ENCODE measurements around the gene ST6GALNAC3.

DNA sequence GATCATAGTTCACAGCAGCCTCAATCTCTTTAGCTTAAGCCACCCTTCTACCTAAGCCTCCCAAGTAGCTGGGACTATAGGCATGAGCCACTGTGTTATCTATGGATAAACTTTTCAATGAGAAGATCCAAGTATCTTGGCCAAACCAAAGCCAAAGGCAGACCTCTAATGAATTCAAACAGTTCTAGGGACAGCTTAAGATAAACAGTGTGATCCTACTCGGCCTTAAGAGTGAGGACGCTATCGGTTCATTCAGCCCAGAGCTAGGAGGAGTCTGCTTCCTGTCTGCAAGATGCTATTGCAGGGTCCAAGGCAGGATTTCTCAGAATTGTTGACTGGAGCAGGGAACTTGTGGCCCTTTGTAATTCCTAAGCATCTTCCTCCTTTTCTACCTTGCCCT, 368.7 kb downstream of the ST6GALNAC3 start:
- TF ChIP-seq CTCF (conservative IDR thresholded peaks at IDR 0.05; ENCODE audit: low read length) = no peak
- no peak for TF ChIP-seq EZH2phosphoT487 (IDR thresholded peaks at IDR 0.05; ENCODE audit: borderline replicate concordance)

All from Loucy (cell line).